Measurements from ENCODE around the gene PBX1.

Gene PBX1

DNA sequence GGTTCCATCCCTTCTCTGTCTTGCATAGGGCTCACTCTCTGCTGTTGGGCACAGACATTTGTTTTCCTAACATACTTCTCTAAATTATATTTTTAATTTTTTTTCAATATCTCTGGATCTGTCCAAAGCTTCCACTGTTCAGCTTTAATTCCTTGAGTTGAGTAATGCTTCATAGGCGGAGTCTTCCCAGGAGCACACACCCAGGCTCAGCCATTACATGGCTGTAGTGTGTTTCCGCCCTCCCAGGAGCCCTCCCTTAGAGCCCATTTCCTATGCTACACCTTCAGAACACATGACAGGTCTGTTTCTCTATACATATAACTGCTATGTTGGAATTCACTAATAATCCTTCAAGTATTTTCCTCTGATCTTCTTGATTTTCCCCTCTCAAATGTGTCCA, 297.4 kb downstream of the PBX1 start:
- TF ChIP-seq, protein P1, sequence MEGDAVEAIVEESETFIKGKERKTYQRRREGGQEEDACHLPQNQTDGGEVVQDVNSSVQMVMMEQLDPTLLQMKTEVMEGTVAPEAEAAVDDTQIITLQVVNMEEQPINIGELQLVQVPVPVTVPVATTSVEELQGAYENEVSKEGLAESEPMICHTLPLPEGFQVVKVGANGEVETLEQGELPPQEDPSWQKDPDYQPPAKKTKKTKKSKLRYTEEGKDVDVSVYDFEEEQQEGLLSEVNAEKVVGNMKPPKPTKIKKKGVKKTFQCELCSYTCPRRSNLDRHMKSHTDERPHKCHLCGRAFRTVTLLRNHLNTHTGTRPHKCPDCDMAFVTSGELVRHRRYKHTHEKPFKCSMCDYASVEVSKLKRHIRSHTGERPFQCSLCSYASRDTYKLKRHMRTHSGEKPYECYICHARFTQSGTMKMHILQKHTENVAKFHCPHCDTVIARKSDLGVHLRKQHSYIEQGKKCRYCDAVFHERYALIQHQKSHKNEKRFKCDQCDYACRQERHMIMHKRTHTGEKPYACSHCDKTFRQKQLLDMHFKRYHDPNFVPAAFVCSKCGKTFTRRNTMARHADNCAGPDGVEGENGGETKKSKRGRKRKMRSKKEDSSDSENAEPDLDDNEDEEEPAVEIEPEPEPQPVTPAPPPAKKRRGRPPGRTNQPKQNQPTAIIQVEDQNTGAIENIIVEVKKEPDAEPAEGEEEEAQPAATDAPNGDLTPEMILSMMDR (IDR thresholded peaks at IDR 0.05; ENCODE audit: control insufficient read depth, insufficient read depth, low read depth, low read length, missing control alignments) = no peak
- no peak overlapping the region for H3K4me3 ChIP-seq (ENCODE audit: control insufficient read depth, low read depth, low read length)
- DNase-seq (ENCODE audit: low read depth) = no peak

DNA sequence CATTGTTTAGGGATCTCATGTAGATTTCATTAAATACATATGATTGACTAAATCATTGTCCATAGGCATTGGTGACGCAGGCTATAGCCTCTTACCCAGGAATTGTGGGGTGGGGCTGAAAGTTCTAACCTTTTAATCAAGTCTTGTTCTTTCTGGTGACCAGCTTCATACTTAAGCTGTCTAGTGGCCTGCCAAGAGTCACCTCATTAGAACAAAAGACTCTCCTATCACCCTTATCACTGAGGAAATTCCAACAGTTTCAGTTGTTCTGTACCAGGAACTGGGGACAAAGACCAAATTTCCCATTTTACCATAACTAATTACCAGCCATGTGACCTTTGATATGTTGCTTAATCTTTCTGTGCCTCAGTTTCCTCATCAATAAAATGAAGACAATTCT, 298.5 kb downstream of the PBX1 start:
- no peak for DNase-seq (ENCODE audit: low read depth)
- TF ChIP-seq, protein P1 (IDR thresholded peaks at IDR 0.05; ENCODE audit: control insufficient read depth, insufficient read depth, low read depth, low read length, missing control alignments) = no peak

DNA sequence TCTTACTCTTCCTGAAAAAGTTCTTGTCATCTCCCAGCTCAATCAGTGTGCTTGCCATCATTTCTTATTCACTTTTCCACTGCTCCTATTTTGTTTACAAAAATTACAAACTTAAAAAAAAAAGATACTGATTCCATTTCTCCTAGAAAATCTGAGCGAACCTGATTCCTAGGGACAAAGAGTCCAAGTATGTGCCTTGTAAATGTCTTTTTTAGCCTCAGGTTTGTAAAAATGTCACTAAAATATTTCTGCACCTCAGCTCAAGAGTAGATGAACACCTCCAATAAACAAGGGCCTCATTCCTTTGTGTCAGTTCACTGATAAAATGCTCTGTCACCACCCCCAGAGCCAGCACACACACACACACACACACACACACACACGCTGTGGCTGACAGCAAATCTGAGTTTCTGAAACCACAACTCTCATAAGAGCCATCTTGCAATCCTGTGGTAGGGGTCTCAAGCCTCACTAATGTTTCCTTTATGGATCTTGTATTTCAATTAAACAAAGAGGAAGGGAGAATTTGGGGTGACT, 299.2 kb downstream of the PBX1 start:
- no peak overlapping the region for H3K4me3 ChIP-seq (ENCODE audit: control insufficient read depth, low read depth, low read length)
- no peak for DNase-seq (ENCODE audit: low read depth)
- TF ChIP-seq, protein P1 (IDR thresholded peaks at IDR 0.05; ENCODE audit: control insufficient read depth, insufficient read depth, low read depth, low read length, missing control alignments) = no peak

More for the DNA sequence above, 298.5 kb downstream of the PBX1 start:
- no peak overlapping the region for H3K4me3 ChIP-seq (ENCODE audit: control insufficient read depth, low read depth, low read length)

DNA sequence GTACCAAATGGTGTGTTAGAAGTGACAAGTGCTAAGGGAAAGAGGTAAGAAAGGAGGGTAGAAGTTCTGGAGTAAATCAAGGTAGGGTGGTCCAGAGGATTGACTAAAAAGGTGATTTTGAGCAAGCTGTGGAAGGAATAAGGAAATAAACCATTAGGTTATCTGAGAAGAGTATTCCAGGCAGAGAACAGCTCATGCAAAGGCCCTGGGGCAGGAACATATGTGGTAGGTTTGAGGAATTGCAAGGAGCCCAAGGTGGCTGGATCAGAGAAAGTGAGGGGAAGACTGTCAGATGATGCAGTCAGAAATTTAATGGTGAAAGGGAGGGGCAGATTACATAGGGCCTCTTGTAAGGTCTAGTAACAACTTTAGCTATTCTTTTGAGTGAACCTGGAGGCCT, 302.6 kb downstream of the PBX1 start:
- TF ChIP-seq, protein P1 (IDR thresholded peaks at IDR 0.05; ENCODE audit: control insufficient read depth, insufficient read depth, low read depth, low read length, missing control alignments) = no peak
- no peak overlapping the region for H3K4me3 ChIP-seq (ENCODE audit: control insufficient read depth, low read depth, low read length)
- no peak for DNase-seq (ENCODE audit: low read depth)

DNA sequence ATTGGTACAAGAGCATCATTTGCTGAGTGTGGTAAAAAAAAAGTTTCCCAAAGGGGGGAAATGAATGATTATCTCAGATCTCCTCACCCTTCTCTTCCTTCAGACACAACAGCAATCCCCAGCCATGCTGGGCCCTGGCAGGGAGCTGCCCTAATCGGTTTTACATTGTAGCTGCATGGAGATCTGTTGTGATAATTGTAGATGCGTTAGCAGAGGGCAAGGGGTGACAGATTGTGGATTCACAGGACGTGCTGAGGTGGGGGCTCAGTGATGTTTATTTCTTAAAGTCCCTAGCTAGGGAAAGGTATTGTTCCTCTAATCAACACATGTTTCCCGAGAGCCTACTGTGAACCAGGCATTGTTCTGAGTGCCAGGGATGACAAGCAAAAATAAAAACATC, 304.1 kb downstream of the PBX1 start:
- no peak overlapping the region for H3K4me3 ChIP-seq (ENCODE audit: control insufficient read depth, low read depth, low read length)
- TF ChIP-seq, protein P1 (IDR thresholded peaks at IDR 0.05; ENCODE audit: control insufficient read depth, insufficient read depth, low read depth, low read length, missing control alignments) = no peak
- DNase-seq (ENCODE audit: low read depth) = no peak

DNA sequence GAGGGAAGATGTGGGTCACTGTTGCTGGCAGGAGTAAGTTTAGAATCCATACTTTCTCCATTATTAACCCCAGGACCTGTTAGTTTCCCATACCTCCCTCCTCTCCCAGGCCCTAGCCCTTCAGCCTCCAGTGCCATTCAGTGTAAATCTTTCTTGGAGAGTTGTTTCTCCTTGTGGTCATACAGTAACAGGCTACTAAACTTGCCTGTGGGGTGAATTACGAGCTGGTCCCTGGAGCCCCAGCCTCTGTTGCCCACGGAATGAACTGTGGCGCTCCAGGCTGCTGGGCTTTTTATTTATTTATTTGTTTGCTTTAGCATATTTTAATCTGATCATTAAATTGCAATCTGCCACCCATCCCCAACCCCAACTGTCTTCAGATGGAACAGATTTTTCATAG, 305.2 kb downstream of the PBX1 start:
- H3K4me3 ChIP-seq (ENCODE audit: control insufficient read depth, low read depth, low read length) = no peak overlapping the region
- TF ChIP-seq, protein P1 (IDR thresholded peaks at IDR 0.05; ENCODE audit: control insufficient read depth, insufficient read depth, low read depth, low read length, missing control alignments) = no peak
- no peak for DNase-seq (ENCODE audit: low read depth)

DNA sequence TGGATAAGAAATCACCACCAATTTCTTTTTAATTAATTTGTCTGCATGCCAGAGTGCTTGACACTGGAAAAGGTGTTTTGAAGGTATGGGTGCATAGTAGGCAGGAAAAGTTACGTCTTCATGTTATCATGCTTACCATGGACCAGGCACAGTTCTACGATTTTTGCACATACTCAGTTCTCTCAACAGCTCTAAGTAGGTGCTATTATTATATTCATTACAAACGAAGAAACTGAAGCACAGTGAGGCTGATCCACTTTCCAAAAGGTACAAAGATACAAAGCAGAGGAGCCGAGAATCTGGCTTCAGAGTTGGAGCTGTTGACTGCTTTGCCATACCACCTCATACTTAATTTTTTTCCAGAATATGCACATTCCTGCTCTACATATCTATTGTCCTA, 306.4 kb downstream of the PBX1 start:
- H3K4me3 ChIP-seq (ENCODE audit: control insufficient read depth, low read depth, low read length) = no peak overlapping the region
- TF ChIP-seq, protein P1 (IDR thresholded peaks at IDR 0.05; ENCODE audit: control insufficient read depth, insufficient read depth, low read depth, low read length, missing control alignments) = no peak
- no peak for DNase-seq (ENCODE audit: low read depth)
